CD4-positive, alpha-beta T cell (primary cell): Measurements from ENCODE around the gene THAP7. TPM values are rescaled to one million over a fixed set of nuclear protein-coding genes. Genes with fewer than 3 reads are reported as not detected.

ENCODE experiments used
- ATAC-seq: fragments of 200-7000 bp; cut with Tn5 transposase; one replicate; pipeline ENCODE4 v1.10.0; 2022; ENCODE audit warnings: mild to moderate bottlenecking; ENCODE audit not compliant: poor library complexity
- CTCF ChIA-PET: fragments of 350-600 bp; sonication (Branson Sonifier 250); formaldehyde crosslinking; loops from one replicate; lab custom pipeline; 2021; ENCODE audit warnings: antibody characterized with exemption, inconsistent platforms; lab: Charles Lee
- POLR2A ChIA-PET: fragments of 350-600 bp; sonication (Branson Sonifier 250); formaldehyde crosslinking; loops from one replicate; lab custom pipeline; 2021; ENCODE audit warnings: antibody characterized with exemption, inconsistent platforms; lab: Charles Lee
- DNase-seq, 14 experiments: peaks; one replicate each; pipeline ENCODE4 v3.0.0-alpha.2; 2013 to 2020; ENCODE audit warnings: mixed read lengths in 2 of 14
- H3K27ac ChIP-seq, 2 donors: one replicate each; pipeline versions ENCODE4 v1.5.1 to v1.7.0; 2013; ENCODE audit warnings: low read length in 2 of 2, low read depth in 1 of 2, mild to moderate bottlenecking in 1 of 2
- H3K27me3 ChIP-seq, 2 experiments: 1 replicate in 1 of 2; 2 replicates in 1 of 2; pipeline versions ENCODE4 v1.6.1 to v1.7.0; 2013; ENCODE audit warnings: low read length in 2 of 2, control low read depth in 1 of 2, mild to moderate bottlenecking in 1 of 2, moderate library complexity in 1 of 2; ENCODE audit not compliant: insufficient read depth in 2 of 2, control insufficient read depth in 1 of 2
- H3K36me3 ChIP-seq: one replicate; pipeline ENCODE4 v1.6.1; 2013; ENCODE audit warnings: low read length, control low read depth; ENCODE audit not compliant: insufficient read depth
- H3K4me1 ChIP-seq: one replicate; pipeline ENCODE4 v1.6.1; 2013; ENCODE audit warnings: low read length, control low read depth; ENCODE audit not compliant: insufficient read depth
- H3K4me3 ChIP-seq: one replicate; pipeline ENCODE4 v1.5.1; 2013; ENCODE audit warnings: mild to moderate bottlenecking, low read length, moderate library complexity
- H3K9me3 ChIP-seq, 2 experiments: 1 replicate in 1 of 2; 2 replicates in 1 of 2; pipeline versions ENCODE4 v1.6.1 to v1.7.0; 2013; ENCODE audit warnings: low read length in 2 of 2, mild to moderate bottlenecking in 2 of 2, control low read depth in 1 of 2, moderate library complexity in 1 of 2; ENCODE audit not compliant: control insufficient read depth in 1 of 2, insufficient read depth in 1 of 2
- H3K27ac Mint-ChIP-seq: one replicate; pipeline ENCODE4 v1.8.0; 2020; ENCODE audit warnings: mixed read lengths
- H3K27me3 Mint-ChIP-seq: one replicate; pipeline ENCODE4 v1.8.0; 2021; ENCODE audit warnings: mixed read lengths
- H3K36me3 Mint-ChIP-seq: one replicate; pipeline ENCODE4 v1.8.0; 2021; ENCODE audit warnings: low read depth, mixed read lengths
- H3K4me1 Mint-ChIP-seq: one replicate; pipeline ENCODE4 v1.8.0; 2021; ENCODE audit warnings: low read depth, mixed read lengths
- H3K4me3 Mint-ChIP-seq: one replicate; pipeline ENCODE4 v1.8.0; 2020; ENCODE audit warnings: mild to moderate bottlenecking, mixed read lengths
- H3K9me3 Mint-ChIP-seq: one replicate; pipeline ENCODE4 v1.8.0; 2020; ENCODE audit warnings: mixed read lengths
- intact Hi-C, 2 experiments: fragments of 100-400 bp; cut with DNase I in 1 of 2; cut with micrococcal nuclease in 1 of 2; formaldehyde crosslinking; loops; one replicate each; pipeline versions ENCODE4 v1.15.1 to v1.9.0; 2023 to 2025; cut with DNase I, micrococcal nuclease
- total RNA-seq, 174 experiments: library from RNA in 2 of 174; stranded (reverse) in 2 of 174; gene quantifications; one replicate each; pipeline ENCODE4 v1.2.3 and lab custom pipeline; 2021 to 2026
- TF ChIP-seq, protein P1 (sequence below): fragments of 200-600 bp; IDR thresholded peaks from one replicate; pipeline ENCODE4 v1.8.0; 2022; ENCODE audit warnings: antibody characterized with exemption, mild to moderate bottlenecking

THAP7 gene
- total RNA-seq, 2 experiments from 2014 or later, result 82.7 to 84.0 TPM

DNA sequence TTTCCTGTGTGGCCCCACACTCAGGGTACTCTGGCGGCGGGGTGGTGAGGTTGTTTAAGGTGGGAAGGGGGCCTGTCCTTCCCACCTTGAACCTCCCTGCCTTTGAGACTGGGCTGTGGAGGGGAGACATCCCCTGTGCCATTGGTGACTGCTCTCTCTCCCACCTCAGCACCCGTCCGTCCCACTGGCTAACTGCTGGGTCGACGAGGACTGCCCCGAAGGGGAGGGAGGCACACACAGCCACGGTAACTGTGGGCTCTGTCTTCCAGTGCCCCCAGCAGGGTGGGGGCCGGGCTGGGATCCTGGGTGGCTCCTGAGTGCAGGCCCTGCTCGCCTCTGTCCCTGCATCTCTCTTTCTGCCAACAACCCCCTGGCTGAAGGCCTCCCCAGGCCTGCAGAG, 20.6 kb upstream of the THAP7 start:
- H3K27me3 Mint-ChIP-seq, result no peaks in the 10 kb centered on the region
- no peaks in the 10 kb centered on the region for H3K9me3 Mint-ChIP-seq
- Histone ChIP-seq H3K4me3 (no peak overlapping the region), H3K27me3 (no peaks in the 10 kb centered on the region), H3K27ac (no peak overlapping the region), H3K4me1 (peaks cover 13% of the 10 kb centered on the region), H3K9me3 (no peaks in the 10 kb centered on the region), H3K36me3 (no peaks in the 10 kb centered on the region)
- ChIA-PET POLR2A (no interaction called here), CTCF (no interaction called here)
- no peaks in the 10 kb centered on the region for H3K36me3 Mint-ChIP-seq
- intact Hi-C loops, result no loop called here
- H3K27ac Mint-ChIP-seq, result no peak overlapping the region
- no peak for ATAC-seq
- H3K4me3 Mint-ChIP-seq, result no peak overlapping the region
- no peak for DNase-seq
- TF ChIP-seq, protein P1, sequence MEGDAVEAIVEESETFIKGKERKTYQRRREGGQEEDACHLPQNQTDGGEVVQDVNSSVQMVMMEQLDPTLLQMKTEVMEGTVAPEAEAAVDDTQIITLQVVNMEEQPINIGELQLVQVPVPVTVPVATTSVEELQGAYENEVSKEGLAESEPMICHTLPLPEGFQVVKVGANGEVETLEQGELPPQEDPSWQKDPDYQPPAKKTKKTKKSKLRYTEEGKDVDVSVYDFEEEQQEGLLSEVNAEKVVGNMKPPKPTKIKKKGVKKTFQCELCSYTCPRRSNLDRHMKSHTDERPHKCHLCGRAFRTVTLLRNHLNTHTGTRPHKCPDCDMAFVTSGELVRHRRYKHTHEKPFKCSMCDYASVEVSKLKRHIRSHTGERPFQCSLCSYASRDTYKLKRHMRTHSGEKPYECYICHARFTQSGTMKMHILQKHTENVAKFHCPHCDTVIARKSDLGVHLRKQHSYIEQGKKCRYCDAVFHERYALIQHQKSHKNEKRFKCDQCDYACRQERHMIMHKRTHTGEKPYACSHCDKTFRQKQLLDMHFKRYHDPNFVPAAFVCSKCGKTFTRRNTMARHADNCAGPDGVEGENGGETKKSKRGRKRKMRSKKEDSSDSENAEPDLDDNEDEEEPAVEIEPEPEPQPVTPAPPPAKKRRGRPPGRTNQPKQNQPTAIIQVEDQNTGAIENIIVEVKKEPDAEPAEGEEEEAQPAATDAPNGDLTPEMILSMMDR, result no peak
- H3K4me1 Mint-ChIP-seq, result peaks cover 10% of the 10 kb centered on the region

DNA sequence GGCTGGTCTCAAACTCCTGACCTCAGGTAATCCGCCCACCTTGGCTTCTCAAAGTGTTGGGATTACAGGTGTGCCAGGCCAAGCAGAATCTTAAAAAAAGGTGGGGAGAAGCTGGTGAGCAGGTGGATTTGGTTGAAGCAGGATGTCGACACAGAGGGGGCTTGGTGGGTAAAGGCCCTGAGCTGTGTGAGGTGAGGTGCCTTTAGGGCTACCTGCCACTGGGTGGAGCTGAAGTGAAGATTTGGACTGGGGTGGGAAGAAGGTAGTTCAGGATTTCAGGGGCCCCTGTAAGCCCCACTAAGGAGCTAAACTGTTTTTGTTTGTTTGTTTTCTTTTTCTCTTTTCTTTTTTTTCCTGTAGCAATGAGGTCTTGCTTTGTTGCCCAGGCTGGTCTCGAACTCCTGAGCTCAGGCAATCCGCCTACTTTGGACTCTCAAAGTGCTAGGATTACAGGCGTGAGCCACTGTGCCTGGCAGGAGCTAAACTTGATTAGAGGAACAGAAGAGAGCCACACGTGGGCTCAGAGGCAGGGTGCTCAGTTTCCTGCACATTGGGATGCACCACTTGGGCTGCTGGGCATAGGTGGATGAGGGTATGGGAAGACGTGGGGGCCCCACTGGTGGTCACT, 19.0 kb upstream of the THAP7 start:
- ATAC-seq, result peak; percentile 74
- DNase-seq, result peak in 2 of 14 experiments; percentile 41 to 42
- no peaks in the 10 kb centered on the region for H3K27me3 Mint-ChIP-seq
- no peaks in the 10 kb centered on the region for H3K27me3 ChIP-seq
- POLR2A ChIA-PET, result no interaction called here
- H3K4me1 ChIP-seq, result peaks cover 12% of the 10 kb centered on the region
- H3K9me3 ChIP-seq, result no peaks in the 10 kb centered on the region
- H3K4me3 ChIP-seq, result no peak overlapping the region
- no peak overlapping the region for H3K27ac Mint-ChIP-seq
- H3K9me3 Mint-ChIP-seq, result no peaks in the 10 kb centered on the region
- peaks cover 19% of the 10 kb centered on the region for H3K4me1 Mint-ChIP-seq
- intact Hi-C loops, result no loop called here
- no peak overlapping the region for H3K4me3 Mint-ChIP-seq
- no peak overlapping the region for H3K27ac ChIP-seq
- CTCF ChIA-PET, result interaction anchor here (0.9 to 1.0 kb wide), 2 partner anchors 18 to 21 kb away, joined by 3 read pairs; no protein-coding TSS in a partner anchor
- TF ChIP-seq, protein P1, result peak; percentile 23
- H3K36me3 ChIP-seq, result no peaks in the 10 kb centered on the region
- no peaks in the 10 kb centered on the region for H3K36me3 Mint-ChIP-seq

DNA sequence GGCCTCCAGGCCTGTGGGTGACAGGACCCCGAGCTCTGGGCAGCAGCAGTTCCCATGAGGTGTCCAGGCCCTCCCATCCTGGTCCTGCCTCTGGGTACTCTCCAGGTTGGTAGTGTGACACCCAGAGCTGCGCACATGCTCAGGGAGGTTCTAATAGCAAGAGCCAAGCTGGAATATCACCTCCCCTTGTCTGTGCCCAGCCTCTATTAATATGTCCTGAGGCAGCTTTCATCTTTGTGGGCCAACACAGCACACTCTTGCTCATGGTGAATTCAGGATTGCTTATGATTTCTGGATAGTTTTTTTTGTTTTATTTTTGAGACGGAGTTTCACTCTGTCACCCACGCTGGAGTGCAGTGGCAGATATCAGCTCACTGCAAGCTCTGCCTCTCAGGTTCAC, 16.4 kb upstream of the THAP7 start:
- ChIA-PET POLR2A (no interaction called here), CTCF (no interaction called here)
- H3K36me3 ChIP-seq, result no peaks in the 10 kb centered on the region
- no peaks in the 10 kb centered on the region for H3K9me3 ChIP-seq
- Mint-ChIP-seq H3K4me1 (peaks cover 29% of the 10 kb centered on the region), H3K27me3 (no peaks in the 10 kb centered on the region), H3K4me3 (no peak overlapping the region), H3K9me3 (no peaks in the 10 kb centered on the region), H3K36me3 (no peaks in the 10 kb centered on the region), H3K27ac (no peak overlapping the region)
- intact Hi-C loops, result no loop called here
- ATAC-seq (no peak), DNase-seq (no peak)
- TF ChIP-seq, protein P1, result no peak
- no peak overlapping the region for H3K4me3 ChIP-seq
- H3K27ac ChIP-seq, result no peak overlapping the region
- peaks cover 26% of the 10 kb centered on the region for H3K4me1 ChIP-seq
- no peaks in the 10 kb centered on the region for H3K27me3 ChIP-seq
